Measurements from ENCODE around the gene MUC6.

GRCh38 chr11:968822-969221, 67.7 kb downstream of the MUC6 start:
- TF ChIP-seq CTCF (IDR thresholded peaks at IDR 0.05) (no peak), EP300 (IDR thresholded peaks at IDR 0.05) (no peak)
